IgD-negative memory B cell (primary cell): ENCODE measurements around the gene BSG. TPM values are rescaled to one million over a fixed set of nuclear protein-coding genes. Genes with fewer than 3 reads are reported as not detected.

ENCODE experiments used
- polyA plus RNA-seq: library from polyadenylated mRNA; unstranded; fragments of 300-500 nt; fragmentation: Illumina TruSeq; gene quantifications from one replicate; pipeline ENCODE4 v1.2.3, GENCODE V29; 2021

The BSG gene
- polyA plus RNA-seq, 1 donor from 2014 or later, result 287 TPM

Other genes starting within 250 kb of the BSG start
- gene MIER2, start 227.8 kb upstream of the BSG start, polyA plus RNA-seq, result 7.5 TPM
- gene C2CD4C, start 163.4 kb upstream of the BSG start, polyA plus RNA-seq, result not detected
- not detected for gene SHC2, start 111.6 kb upstream of the BSG start, polyA plus RNA-seq
- gene MADCAM1, start 76.1 kb upstream of the BSG start, polyA plus RNA-seq, result 0.36 TPM
- 13.8 TPM for gene TPGS1, start 65.1 kb upstream of the BSG start, polyA plus RNA-seq
- 20.1 TPM for gene CDC34, start 40.8 kb upstream of the BSG start, polyA plus RNA-seq
- 15.8 TPM for gene GZMM, start 28.5 kb upstream of the BSG start, polyA plus RNA-seq
- not detected for gene HCN2, start 17.3 kb downstream of the BSG start, polyA plus RNA-seq
- 41.9 TPM for gene POLRMT, start 60.9 kb downstream of the BSG start, polyA plus RNA-seq
- gene FGF22, start 67.3 kb downstream of the BSG start, polyA plus RNA-seq, result not detected
- gene RNF126, start 90.6 kb downstream of the BSG start, polyA plus RNA-seq, result 108 TPM
- 1.7 TPM for gene FSTL3, start 103.8 kb downstream of the BSG start, polyA plus RNA-seq
- not detected for gene PRSS57, start 122.9 kb downstream of the BSG start, polyA plus RNA-seq
- not detected for gene PALM, start 136.3 kb downstream of the BSG start, polyA plus RNA-seq
- gene MISP, start 178.5 kb downstream of the BSG start, polyA plus RNA-seq, result not detected
- gene PTBP1, start 224.9 kb downstream of the BSG start, polyA plus RNA-seq, result 163 TPM
- not detected for gene PLPPR3, start 249.4 kb downstream of the BSG start, polyA plus RNA-seq